ENCODE results near the gene ERGIC1.

The ERGIC1 gene

DNA sequence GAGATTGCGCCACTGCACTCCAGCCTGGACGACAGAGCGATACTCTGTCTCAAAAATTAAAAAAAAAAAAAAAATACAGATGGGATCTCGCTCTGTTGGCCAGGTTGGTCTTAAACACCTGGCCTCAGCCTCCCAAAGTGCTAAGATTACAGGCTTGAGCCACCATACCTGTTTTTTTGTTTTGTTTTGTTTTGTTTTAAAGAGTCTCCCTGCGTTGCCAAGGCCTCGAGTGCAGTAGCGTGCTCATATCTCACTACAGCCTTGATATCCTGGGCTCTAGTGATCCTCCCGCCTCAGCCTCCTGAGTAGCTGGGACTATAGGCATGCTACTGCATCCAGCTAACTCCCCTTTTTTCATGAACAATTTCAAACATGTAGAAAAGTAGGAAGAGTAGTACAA, 156.7 kb downstream of the ERGIC1 start:
- no peak for FAIRE-seq

DNA sequence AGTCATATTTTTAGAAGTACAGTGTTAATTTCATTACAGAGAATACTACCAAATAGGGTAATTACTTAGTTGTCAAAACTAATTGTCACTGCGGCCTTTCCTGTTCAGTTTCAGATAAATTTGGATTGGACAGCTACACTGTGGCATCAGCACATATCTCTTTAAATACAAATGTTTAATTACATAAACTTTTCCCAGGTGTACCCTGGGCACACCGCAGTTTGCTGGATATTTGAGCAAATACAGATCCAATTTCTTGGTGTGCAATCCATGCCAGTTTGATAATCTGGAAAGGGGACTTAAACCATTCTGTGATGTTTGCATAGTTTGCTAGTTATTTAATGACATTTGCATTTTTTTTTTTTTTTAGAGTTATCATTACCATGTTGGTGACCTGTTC, 160.4 kb downstream of the ERGIC1 start:
- no peak for FAIRE-seq

DNA sequence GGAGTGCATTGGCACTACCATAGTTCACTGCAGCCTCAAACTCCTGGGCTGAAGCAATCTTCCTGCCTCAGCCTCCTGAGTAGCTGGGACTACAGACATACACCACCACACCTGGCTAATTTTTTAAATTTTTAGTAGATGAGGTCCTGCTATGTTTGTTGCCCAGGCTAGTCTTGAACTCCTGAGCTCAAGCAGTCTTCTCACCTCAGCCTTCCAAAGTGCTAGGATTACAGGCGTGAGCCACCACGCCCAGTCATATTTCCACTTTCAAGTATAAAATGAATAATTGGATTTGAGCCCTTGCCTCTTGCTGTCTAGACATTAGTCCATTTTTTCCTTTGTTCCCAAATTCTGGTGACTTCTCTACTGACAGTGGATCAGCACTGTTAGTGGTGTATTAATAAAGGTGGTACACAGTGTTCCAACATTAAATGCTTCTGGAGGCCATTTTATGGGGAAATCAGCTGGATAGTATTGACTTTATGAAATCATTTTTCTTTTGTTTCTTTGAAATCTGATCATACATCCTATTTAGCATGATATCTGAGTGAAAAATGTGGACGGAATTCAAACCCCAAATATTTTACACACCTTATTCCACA, 165.4 kb downstream of the ERGIC1 start:
- FAIRE-seq = no peak

DNA sequence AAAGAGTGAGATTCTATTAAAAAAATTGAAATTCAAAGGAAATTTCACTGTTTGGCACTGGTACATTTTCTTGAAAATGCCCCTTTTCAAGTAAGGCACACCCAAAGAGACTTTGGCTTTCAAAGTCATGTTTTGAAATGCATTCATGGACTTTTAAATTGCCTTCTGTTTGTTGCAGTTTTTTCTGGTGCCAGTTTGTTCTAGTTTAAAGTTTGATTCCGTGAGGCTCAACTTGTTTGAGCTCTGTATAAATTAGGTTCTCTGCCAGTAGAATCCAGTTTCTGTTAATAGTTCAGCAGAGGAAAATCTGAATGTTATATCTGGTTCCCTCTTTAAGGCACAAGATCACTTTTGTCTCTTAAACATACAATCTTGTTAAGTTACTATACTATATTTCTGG, 165.9 kb downstream of the ERGIC1 start:
- FAIRE-seq = no peak

DNA sequence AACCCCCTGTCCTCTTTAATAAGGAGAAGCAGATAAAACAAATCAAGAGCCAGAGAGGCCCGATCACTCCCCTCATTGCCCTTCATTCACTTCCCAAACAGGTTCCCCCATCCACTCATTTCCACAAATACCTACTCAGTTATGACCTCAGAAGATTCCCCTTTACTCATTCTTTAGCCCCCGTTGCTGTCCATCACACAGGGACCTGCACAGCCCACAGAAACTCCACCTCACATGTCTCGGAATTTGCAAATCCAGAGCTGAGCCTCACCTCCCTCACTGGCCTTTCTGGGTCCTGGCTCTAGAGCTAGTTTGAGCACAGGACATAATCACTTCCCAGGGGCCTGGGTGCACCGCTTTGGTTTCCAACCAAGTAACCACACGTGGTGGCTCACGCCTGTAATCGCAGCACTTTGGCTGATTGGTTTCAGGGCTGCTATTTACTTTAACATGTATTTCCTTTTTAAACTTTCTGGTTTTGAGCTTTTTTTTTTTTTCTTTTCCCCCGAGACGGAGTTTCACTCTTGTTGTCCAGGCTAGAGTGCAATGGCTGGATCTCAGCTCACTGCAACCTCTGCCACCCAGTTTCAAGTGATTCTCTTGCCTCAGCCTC, 167.3 kb downstream of the ERGIC1 start:
- FAIRE-seq = no peak

Measured in islet of Langerhans (tissue), 1 donor.